Panc1 (cell line): Measurements from ENCODE around the gene CFAP68. TPM values are rescaled to one million over a fixed set of nuclear protein-coding genes. Genes with fewer than 3 reads are reported as not detected.

ENCODE experiments used
- ATAC-seq: fragments of 200-7000 bp; cut with Tn5 transposase; 2 replicates; pipeline ENCODE4 v1.9.1; 2020; ENCODE audit warnings: mild to moderate bottlenecking, moderate library complexity
- BruUV-seq: library from RNA; stranded (reverse); fragments of 400-500 nt; replicated peaks from 2 replicates; lab custom pipeline; 2021; lab: Mats Ljungman, UMichigan
- CTCF ChIA-PET: fragments of 300-600 bp; sonication (Branson Sonifier 250); formaldehyde crosslinking; loops from one replicate; lab custom pipeline; 2022; ENCODE audit warnings: antibody characterized with exemption; lab: Charles Lee
- POLR2A ChIA-PET: fragments of 300-600 bp; sonication (Branson Sonifier 250); formaldehyde crosslinking; loops from one replicate; lab custom pipeline; 2022; ENCODE audit warnings: antibody characterized with exemption; lab: Charles Lee
- DNase-seq: peaks from one replicate; pipeline ENCODE4 v3.0.0-alpha.2; 2010; ENCODE audit warnings: low read depth, low spot score
- H3K27ac ChIP-seq: 2 replicates; pipeline ENCODE4 v1.5.1; 2011; ENCODE audit warnings: mild to moderate bottlenecking, low read length, inconsistent platforms
- H3K27me3 ChIP-seq: fragments of 200-500 bp; sonication (Bioruptor generic); 2 replicates; pipeline ENCODE4 v1.6.0; 2014; ENCODE audit warnings: low read length, inconsistent platforms; ENCODE audit not compliant: control insufficient read depth, insufficient read depth
- H3K36me3 ChIP-seq: fragments of 200-500 bp; sonication (Bioruptor generic); 2 replicates; pipeline ENCODE4 v1.5.1; 2014; ENCODE audit warnings: inconsistent platforms, mild to moderate bottlenecking, low read length, moderate library complexity; ENCODE audit not compliant: control insufficient read depth, insufficient read depth
- H3K4me1 ChIP-seq: 2 replicates; pipeline ENCODE4 v1.5.1; 2011; ENCODE audit warnings: inconsistent platforms, mild to moderate bottlenecking, low read length, moderate library complexity; ENCODE audit not compliant: control insufficient read depth, insufficient read depth
- H3K4me3 ChIP-seq, 2 experiments: 2 replicates each; pipeline ENCODE4 v1.5.1; 2011 to 2012; ENCODE audit warnings: low read depth in 2 of 2, low read length in 2 of 2, mild to moderate bottlenecking in 2 of 2, inconsistent platforms in 1 of 2, moderate library complexity in 1 of 2
- H3K9me3 ChIP-seq: fragments of 200-500 bp; sonication (Bioruptor generic); 2 replicates; pipeline ENCODE4 v1.5.1; 2014; ENCODE audit warnings: low read depth, mild to moderate bottlenecking, inconsistent platforms, low read length, moderate library complexity; ENCODE audit not compliant: control insufficient read depth, insufficient read depth
- CTCF ChIP-seq: fragments of 450-650 bp; IDR thresholded peaks from 2 replicates; pipeline ENCODE4 v1.5.1; 2017; ENCODE audit warnings: mild to moderate bottlenecking
- POLR2AphosphoS5 ChIP-seq: IDR thresholded peaks from 2 replicates; pipeline ENCODE4 v1.6.1; 2012; ENCODE audit warnings: mild to moderate bottlenecking, low read depth, low read length, moderate library complexity
- SIN3A ChIP-seq: IDR thresholded peaks from 2 replicates; pipeline ENCODE4 v1.6.1; 2012; ENCODE audit warnings: low read depth, mild to moderate bottlenecking, low read length, moderate library complexity, borderline replicate concordance; ENCODE audit not compliant: insufficient read depth
- TCF7L2 ChIP-seq: IDR thresholded peaks from 2 replicates; pipeline ENCODE4 v1.6.1; 2011; ENCODE audit warnings: mild to moderate bottlenecking, low read depth, low read length, inconsistent platforms
- in situ Hi-C: cut with HindIII; loops from 2 replicates; pipeline ENCODE4 v1.10.0; 2016; ENCODE audit warnings: low sequenced_read_pairs, low pct_unique_long_range_greater_than_20kb
- intact Hi-C: fragments of 100-400 bp; cut with micrococcal nuclease; formaldehyde crosslinking; loops from one replicate; pipeline ENCODE4 v1.10.0; 2022; ENCODE audit not compliant: unreplicated experiment
- total RNA-seq: library from RNA; stranded (reverse); gene quantifications from one replicate; pipeline ENCODE4 v1.2.1, GENCODE V29; 2021; ENCODE audit not compliant: unreplicated experiment
- TF ChIP-seq, protein P1 (sequence below), 2 experiments: IDR thresholded peaks; 2 replicates each; pipeline ENCODE4 v1.6.1; 2011 to 2012; ENCODE audit warnings: low read depth in 2 of 2, control low read depth in 1 of 2, low read length in 1 of 2, mild to moderate bottlenecking in 1 of 2, moderate library complexity in 1 of 2; ENCODE audit not compliant: insufficient read depth in 1 of 2

The CFAP68 gene
- total RNA-seq, 1 experiment from 2014 or later = 16.6 TPM

DNA sequence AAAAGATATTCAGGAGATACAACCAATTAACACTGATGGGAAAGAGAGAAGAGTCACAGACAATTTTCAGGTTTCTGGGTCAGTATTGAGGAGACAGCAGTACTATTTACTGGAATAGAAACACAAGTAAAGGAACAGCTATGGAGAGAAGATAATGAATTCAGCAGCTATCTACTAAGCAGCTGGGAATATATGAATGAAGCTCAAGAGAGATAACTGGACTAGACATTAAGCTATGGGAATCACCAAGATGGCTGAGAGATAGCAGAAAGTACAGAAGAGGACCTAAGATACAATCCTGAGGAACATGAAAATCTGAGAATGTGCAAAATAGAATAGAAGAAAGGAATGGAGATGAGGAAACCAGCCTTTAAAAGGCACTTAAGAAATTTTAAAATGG, 23.8 kb upstream of the CFAP68 start:
- H3K4me3 ChIP-seq = no peak overlapping the region
- TF ChIP-seq, protein P1, sequence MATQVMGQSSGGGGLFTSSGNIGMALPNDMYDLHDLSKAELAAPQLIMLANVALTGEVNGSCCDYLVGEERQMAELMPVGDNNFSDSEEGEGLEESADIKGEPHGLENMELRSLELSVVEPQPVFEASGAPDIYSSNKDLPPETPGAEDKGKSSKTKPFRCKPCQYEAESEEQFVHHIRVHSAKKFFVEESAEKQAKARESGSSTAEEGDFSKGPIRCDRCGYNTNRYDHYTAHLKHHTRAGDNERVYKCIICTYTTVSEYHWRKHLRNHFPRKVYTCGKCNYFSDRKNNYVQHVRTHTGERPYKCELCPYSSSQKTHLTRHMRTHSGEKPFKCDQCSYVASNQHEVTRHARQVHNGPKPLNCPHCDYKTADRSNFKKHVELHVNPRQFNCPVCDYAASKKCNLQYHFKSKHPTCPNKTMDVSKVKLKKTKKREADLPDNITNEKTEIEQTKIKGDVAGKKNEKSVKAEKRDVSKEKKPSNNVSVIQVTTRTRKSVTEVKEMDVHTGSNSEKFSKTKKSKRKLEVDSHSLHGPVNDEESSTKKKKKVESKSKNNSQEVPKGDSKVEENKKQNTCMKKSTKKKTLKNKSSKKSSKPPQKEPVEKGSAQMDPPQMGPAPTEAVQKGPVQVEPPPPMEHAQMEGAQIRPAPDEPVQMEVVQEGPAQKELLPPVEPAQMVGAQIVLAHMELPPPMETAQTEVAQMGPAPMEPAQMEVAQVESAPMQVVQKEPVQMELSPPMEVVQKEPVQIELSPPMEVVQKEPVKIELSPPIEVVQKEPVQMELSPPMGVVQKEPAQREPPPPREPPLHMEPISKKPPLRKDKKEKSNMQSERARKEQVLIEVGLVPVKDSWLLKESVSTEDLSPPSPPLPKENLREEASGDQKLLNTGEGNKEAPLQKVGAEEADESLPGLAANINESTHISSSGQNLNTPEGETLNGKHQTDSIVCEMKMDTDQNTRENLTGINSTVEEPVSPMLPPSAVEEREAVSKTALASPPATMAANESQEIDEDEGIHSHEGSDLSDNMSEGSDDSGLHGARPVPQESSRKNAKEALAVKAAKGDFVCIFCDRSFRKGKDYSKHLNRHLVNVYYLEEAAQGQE (IDR thresholded peaks at IDR 0.05; ENCODE audit: insufficient read depth in 1 of 2, low read depth in 2 of 2, low read length in 1 of 2) = no peak
- TF ChIP-seq SIN3A (no peak), POLR2AphosphoS5 (no peak), CTCF (no peak), TCF7L2 (no peak)
- H3K27me3 ChIP-seq = no peaks in the 10 kb centered on the region
- H3K4me1 ChIP-seq = no peaks in the 10 kb centered on the region
- CTCF ChIA-PET = no interaction called here
- DNase-seq = no peak
- BruUV-seq = no TSS peak
- ATAC-seq = no peak
- intact Hi-C loops = no loop called here
- no peaks in the 10 kb centered on the region for H3K9me3 ChIP-seq
- no peak overlapping the region for H3K27ac ChIP-seq
- in situ Hi-C loops = no loop called here
- POLR2A ChIA-PET = interaction anchor here (0.5 kb wide), 1 partner anchor 71 kb away, joined by 4 read pairs; no protein-coding TSS in a partner anchor
- H3K36me3 ChIP-seq = peaks cover 7% of the 10 kb centered on the region; the same call in 1 of the 2 replicates

GRCh38 chr11:111860257-111860656, 19.1 kb upstream of the CFAP68 start:
- ChIA-PET POLR2A (no interaction called here), CTCF (no interaction called here)
- H3K36me3 ChIP-seq = peaks cover 6% of the 10 kb centered on the region
- H3K27ac ChIP-seq = no peak overlapping the region
- H3K4me3 ChIP-seq = no peak overlapping the region
- H3K9me3 ChIP-seq = no peaks in the 10 kb centered on the region
- no peaks in the 10 kb centered on the region for H3K27me3 ChIP-seq
- no TSS peak for BruUV-seq
- TF ChIP-seq POLR2AphosphoS5 = no peak
- TF ChIP-seq SIN3A = no peak
- no peak for TF ChIP-seq TCF7L2
- TF ChIP-seq CTCF = no peak
- TF ChIP-seq, protein P1 (IDR thresholded peaks at IDR 0.05; ENCODE audit: insufficient read depth in 1 of 2, low read depth in 2 of 2, low read length in 1 of 2) = no peak
- in situ Hi-C loops = no loop called here
- intact Hi-C loops = no loop called here
- no peak for ATAC-seq
- H3K4me1 ChIP-seq = no peaks in the 10 kb centered on the region
- no peak for DNase-seq
